SK-N-SH treated with all-trans-retinoic acid at 6 μM for 48 hours (cell line): Measurements from ENCODE around the gene ITIH2.

ENCODE experiments used
- ATAC-seq: fragments of 200-7000 bp; cut with Tn5 transposase; 3 replicates; pipeline ENCODE4 v1.9.1; 2020; ENCODE audit warnings: mild to moderate bottlenecking, moderate library complexity
- CSDC2 ChIP-seq: fragments of 250-450 bp; sonication (Bioruptor Pico); IDR thresholded peaks from 2 replicates; pipeline ENCODE4 v1.5.0; 2020; ENCODE audit warnings: mild to moderate bottlenecking, moderate library complexity
- CSRNP3 ChIP-seq: fragments of 250-450 bp; sonication (Bioruptor Pico); IDR thresholded peaks from 2 replicates; pipeline ENCODE4 v1.5.1; 2021; ENCODE audit warnings: mild to moderate bottlenecking, moderate library complexity
- ESRRG ChIP-seq: fragments of 250-450 bp; sonication (Bioruptor Pico); IDR thresholded peaks from 2 replicates; pipeline ENCODE4 v1.6.1; 2021; ENCODE audit warnings: mild to moderate bottlenecking
- GLIS3 ChIP-seq: fragments of 250-450 bp; sonication (Bioruptor Pico); IDR thresholded peaks from 2 replicates; pipeline ENCODE4 v1.5.0; 2020; ENCODE audit warnings: mild to moderate bottlenecking, moderate library complexity
- ISL1 ChIP-seq: fragments of 250-450 bp; sonication (Bioruptor Pico); IDR thresholded peaks from 2 replicates; pipeline ENCODE4 v2.1.2; 2022; ENCODE audit warnings: mild to moderate bottlenecking, moderate library complexity
- OSR1 ChIP-seq: fragments of 250-450 bp; sonication (Bioruptor Pico); IDR thresholded peaks from 2 replicates; pipeline ENCODE4 v1.8.0; 2022; ENCODE audit warnings: moderate library complexity, mild to moderate bottlenecking, inconsistent platforms
- PPARA ChIP-seq: fragments of 250-450 bp; sonication (Bioruptor Pico); IDR thresholded peaks from 2 replicates; pipeline ENCODE4 v1.5.0; 2020; ENCODE audit warnings: mild to moderate bottlenecking, borderline replicate concordance
- RARB ChIP-seq: fragments of 250-450 bp; sonication (Bioruptor Pico); IDR thresholded peaks from 2 replicates; pipeline ENCODE4 v1.8.0; 2021; ENCODE audit warnings: mild to moderate bottlenecking, moderate library complexity
- SNAI2 ChIP-seq: fragments of 250-450 bp; sonication (Bioruptor Pico); IDR thresholded peaks from 2 replicates; pipeline ENCODE4 v1.5.0; 2020; ENCODE audit warnings: mild to moderate bottlenecking, moderate library complexity
- TCF4 ChIP-seq: fragments of 250-450 bp; sonication (Bioruptor Pico); IDR thresholded peaks from 2 replicates; pipeline ENCODE4 v1.8.0; 2021; ENCODE audit warnings: mild to moderate bottlenecking, moderate library complexity, borderline replicate concordance
- TOX ChIP-seq: fragments of 250-450 bp; sonication (Bioruptor Pico); IDR thresholded peaks from 2 replicates; pipeline ENCODE4 v1.8.0; 2021; ENCODE audit warnings: mild to moderate bottlenecking, moderate library complexity, borderline replicate concordance
- TSHZ2 ChIP-seq: fragments of 250-450 bp; sonication (Bioruptor Pico); IDR thresholded peaks from 2 replicates; pipeline ENCODE4 v1.5.0; 2020; ENCODE audit warnings: mild to moderate bottlenecking, moderate library complexity
- ZC3H10 ChIP-seq: fragments of 250-450 bp; sonication (Bioruptor Pico); IDR thresholded peaks from 2 replicates; pipeline ENCODE4 v1.5.1; 2021; ENCODE audit warnings: mild to moderate bottlenecking, moderate library complexity
- ZFP3 ChIP-seq: fragments of 250-450 bp; sonication (Bioruptor Pico); IDR thresholded peaks from 2 replicates; pipeline ENCODE4 v1.5.0; 2020; ENCODE audit warnings: mild to moderate bottlenecking, moderate library complexity
- ZFP30 ChIP-seq: fragments of 450-650 bp; formaldehyde crosslinking; IDR thresholded peaks from 2 replicates; pipeline ENCODE4 v1.5.0; 2022; ENCODE audit warnings: mild to moderate bottlenecking, moderate library complexity
- ZNF565 ChIP-seq: fragments of 450-650 bp; formaldehyde crosslinking; conservative IDR thresholded peaks from 2 replicates; pipeline ENCODE4 v1.5.0; 2020; ENCODE audit warnings: low read depth, mild to moderate bottlenecking, moderate library complexity
- ZNF70 ChIP-seq: fragments of 450-650 bp; formaldehyde crosslinking; IDR thresholded peaks from 2 replicates; pipeline ENCODE4 v1.5.0; 2020; ENCODE audit warnings: mild to moderate bottlenecking, moderate library complexity
- ZNF8 ChIP-seq: fragments of 450-650 bp; formaldehyde crosslinking; IDR thresholded peaks from 2 replicates; pipeline ENCODE4 v1.5.0; 2020; ENCODE audit warnings: mild to moderate bottlenecking, moderate library complexity
- TF ChIP-seq, protein P1 (sequence below): fragments of 250-450 bp; sonication (Bioruptor Pico); IDR thresholded peaks from 2 replicates; pipeline ENCODE4 v1.8.0; 2021; ENCODE audit warnings: low read depth, mild to moderate bottlenecking, moderate library complexity, borderline replicate concordance
- TF ChIP-seq, protein P2 (sequence below): fragments of 250-450 bp; sonication (Bioruptor Pico); IDR thresholded peaks from 2 replicates; pipeline ENCODE4 v1.8.0; 2020; ENCODE audit warnings: mild to moderate bottlenecking, moderate library complexity, borderline replicate concordance
- TF ChIP-seq, protein P3 (sequence below): fragments of 250-450 bp; sonication (Bioruptor Pico); IDR thresholded peaks from 2 replicates; pipeline ENCODE4 v1.5.1; 2020; ENCODE audit warnings: low read depth, mild to moderate bottlenecking, moderate library complexity

Gene ITIH2

GRCh38 chr10:7786430-7786829 is 83.3 kb downstream of the ITIH2 start:
- no peak for TF ChIP-seq ISL1 (CRISPR knock-in tag)
- TF ChIP-seq ESRRG = no peak
- no peak for ATAC-seq

- TF ChIP-seq, protein P1, sequence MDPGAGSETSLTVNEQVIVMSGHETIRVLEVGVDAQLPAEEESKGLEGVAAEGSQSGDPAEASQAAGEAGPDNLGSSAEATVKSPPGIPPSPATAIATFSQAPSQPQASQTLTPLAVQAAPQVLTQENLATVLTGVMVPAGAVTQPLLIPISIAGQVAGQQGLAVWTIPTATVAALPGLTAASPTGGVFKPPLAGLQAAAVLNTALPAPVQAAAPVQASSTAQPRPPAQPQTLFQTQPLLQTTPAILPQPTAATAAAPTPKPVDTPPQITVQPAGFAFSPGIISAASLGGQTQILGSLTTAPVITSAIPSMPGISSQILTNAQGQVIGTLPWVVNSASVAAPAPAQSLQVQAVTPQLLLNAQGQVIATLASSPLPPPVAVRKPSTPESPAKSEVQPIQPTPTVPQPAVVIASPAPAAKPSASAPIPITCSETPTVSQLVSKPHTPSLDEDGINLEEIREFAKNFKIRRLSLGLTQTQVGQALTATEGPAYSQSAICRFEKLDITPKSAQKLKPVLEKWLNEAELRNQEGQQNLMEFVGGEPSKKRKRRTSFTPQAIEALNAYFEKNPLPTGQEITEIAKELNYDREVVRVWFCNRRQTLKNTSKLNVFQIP (CRISPR knock-in tag) = no peak
- no peak for TF ChIP-seq ZFP3 (CRISPR knock-in tag)
- TF ChIP-seq RARB (CRISPR knock-in tag) = no peak
- TF ChIP-seq ESRRG = no peak
- TF ChIP-seq, protein P2, sequence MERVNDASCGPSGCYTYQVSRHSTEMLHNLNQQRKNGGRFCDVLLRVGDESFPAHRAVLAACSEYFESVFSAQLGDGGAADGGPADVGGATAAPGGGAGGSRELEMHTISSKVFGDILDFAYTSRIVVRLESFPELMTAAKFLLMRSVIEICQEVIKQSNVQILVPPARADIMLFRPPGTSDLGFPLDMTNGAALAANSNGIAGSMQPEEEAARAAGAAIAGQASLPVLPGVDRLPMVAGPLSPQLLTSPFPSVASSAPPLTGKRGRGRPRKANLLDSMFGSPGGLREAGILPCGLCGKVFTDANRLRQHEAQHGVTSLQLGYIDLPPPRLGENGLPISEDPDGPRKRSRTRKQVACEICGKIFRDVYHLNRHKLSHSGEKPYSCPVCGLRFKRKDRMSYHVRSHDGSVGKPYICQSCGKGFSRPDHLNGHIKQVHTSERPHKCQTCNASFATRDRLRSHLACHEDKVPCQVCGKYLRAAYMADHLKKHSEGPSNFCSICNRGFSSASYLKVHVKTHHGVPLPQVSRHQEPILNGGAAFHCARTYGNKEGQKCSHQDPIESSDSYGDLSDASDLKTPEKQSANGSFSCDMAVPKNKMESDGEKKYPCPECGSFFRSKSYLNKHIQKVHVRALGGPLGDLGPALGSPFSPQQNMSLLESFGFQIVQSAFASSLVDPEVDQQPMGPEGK (CRISPR knock-in tag) = no peak
- no peak for TF ChIP-seq GLIS3 (CRISPR knock-in tag)
- no peak for TF ChIP-seq SNAI2 (CRISPR knock-in tag)
- TF ChIP-seq TCF4 (CRISPR knock-in tag) = no peak
- TF ChIP-seq ZFP30 = no peak
- no peak for TF ChIP-seq ZC3H10 (CRISPR knock-in tag)
- no peak for TF ChIP-seq CSDC2 (CRISPR knock-in tag)
- TF ChIP-seq, protein P3, sequence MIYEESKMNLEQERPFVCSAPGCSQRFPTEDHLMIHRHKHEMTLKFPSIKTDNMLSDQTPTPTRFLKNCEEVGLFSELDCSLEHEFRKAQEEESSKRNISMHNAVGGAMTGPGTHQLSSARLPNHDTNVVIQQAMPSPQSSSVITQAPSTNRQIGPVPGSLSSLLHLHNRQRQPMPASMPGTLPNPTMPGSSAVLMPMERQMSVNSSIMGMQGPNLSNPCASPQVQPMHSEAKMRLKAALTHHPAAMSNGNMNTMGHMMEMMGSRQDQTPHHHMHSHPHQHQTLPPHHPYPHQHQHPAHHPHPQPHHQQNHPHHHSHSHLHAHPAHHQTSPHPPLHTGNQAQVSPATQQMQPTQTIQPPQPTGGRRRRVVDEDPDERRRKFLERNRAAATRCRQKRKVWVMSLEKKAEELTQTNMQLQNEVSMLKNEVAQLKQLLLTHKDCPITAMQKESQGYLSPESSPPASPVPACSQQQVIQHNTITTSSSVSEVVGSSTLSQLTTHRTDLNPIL (CRISPR knock-in tag) = no peak
- ATAC-seq = peak; percentile 22
Measured at GRCh38 chr10:7787150-7787856, 84.2 kb downstream of the ITIH2 start.

DNA sequence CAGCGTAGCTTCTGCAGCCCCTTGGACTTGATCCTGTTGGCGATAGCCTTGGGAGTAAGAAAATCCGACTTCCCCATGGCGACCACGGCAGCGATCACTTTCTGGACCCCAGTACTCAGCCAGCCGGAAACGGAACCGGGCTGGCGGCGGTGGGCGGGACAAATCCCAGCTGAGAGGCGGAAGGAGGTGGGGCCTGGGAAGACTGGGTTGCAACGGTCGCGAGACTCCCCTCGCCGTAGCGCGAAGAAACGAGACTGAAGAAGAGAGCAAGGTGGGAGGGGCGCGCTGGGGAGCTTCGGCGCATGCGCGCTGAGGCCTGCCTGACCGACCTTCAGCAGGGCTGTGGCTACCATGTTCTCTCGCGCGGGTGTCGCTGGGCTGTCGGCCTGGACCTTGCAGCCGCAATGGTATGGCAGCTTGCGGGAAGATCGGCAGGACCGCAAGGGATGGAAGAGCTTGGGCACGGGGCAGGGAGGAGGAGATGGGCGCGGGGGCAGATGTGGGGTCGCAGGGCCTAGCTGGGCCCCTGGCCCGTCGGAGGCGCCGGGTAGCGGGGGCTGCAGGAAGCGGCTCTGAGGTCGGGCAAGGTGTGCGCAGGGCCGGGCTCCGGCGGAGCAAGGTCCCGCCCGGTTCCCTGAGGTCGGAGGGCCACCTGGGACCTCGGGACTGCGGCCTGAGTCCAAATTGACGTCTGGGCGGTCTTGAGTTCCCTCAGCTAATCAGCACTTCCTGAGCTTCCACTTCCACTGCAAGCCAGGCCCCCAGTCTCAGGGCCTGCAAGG is 84.9 kb downstream of the ITIH2 start, which contains the start of the genes ATP5F1C and KIN:
Gene ATP5F1C, plus strand, starts transcription at position 321 of the 782 bp plus-strand sequence. Its CDS starts 31 bp downstream, at position 352.
Gene KIN, minus strand, starts transcription at position 137 of the 782 bp plus-strand sequence. Its CDS starts 60 bp downstream, at position 77.
- TF ChIP-seq TOX (no peak), ZNF8 (CRISPR knock-in tag) (no peak), OSR1 (CRISPR knock-in tag) (no peak), CSRNP3 (CRISPR knock-in tag) (no peak), ZNF70 (no peak), ZNF565 (CRISPR knock-in tag) (no peak), RARB (CRISPR knock-in tag) (no peak), SNAI2 (CRISPR knock-in tag) (no peak), ZFP30 (no peak), TSHZ2 (CRISPR knock-in tag) (no peak), GLIS3 (CRISPR knock-in tag) (no peak), PPARA (no peak), ZC3H10 (CRISPR knock-in tag) (no peak)
- TF ChIP-seq, protein P1 (CRISPR knock-in tag) = no peak
- TF ChIP-seq, protein P3 (CRISPR knock-in tag) = no peak
- peak; percentile 94 for ATAC-seq
